GM18502 (cell line): ENCODE measurements around the gene PPM1F.

Source experiments
- ATAC-seq: cut with Tn5 transposase; IDR thresholded peaks from one replicate; pipeline ENCODE4 v1.9.1; 2021; ENCODE audit warnings: mild to moderate bottlenecking; ENCODE audit not compliant: unreplicated experiment, poor library complexity

The PPM1F gene

GRCh38 chr22:21977814-21978213 lies 25.2 kb upstream of the PPM1F start:
- no peak for ATAC-seq

DNA sequence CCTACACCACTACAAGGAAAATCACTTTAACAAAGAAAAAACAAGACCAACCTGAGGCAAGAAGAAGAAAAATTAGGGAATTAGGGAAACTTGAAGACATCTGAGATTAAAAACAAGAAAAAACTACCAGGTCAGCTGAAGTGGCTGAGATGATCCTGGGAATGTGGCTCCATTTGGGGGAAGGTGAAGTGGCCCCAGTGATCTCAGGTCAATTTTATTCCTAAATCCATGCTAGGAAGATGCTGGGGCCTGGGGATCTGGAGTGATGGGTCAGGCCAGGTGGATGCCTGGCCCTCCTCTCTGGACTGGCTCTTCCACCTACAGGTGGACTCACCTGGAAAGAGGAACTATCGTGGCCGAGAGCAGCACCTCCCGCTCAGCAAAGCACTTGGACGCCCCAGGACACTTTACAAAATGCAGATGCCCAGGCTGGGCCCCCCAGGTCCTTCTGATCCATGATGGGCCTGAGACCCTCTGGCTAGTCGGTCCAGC lies 23.3 kb upstream of the PPM1F start:
- no peak for ATAC-seq

- ATAC-seq, result no peak
Observed at GRCh38 chr22:21975273-21975672, 22.6 kb upstream of the PPM1F start.

GRCh38 chr22:21974058-21974649 lies 21.5 kb upstream of the PPM1F start:
- ATAC-seq, result no peak

- no peak for ATAC-seq
Observed at GRCh38 chr22:21972806-21973205, 20.2 kb upstream of the PPM1F start.

- no peak for ATAC-seq
Observed at GRCh38 chr22:21972293-21972779, 19.7 kb upstream of the PPM1F start.

- no peak for ATAC-seq
Observed at GRCh38 chr22:21971858-21972275, 19.2 kb upstream of the PPM1F start.

- no peak for ATAC-seq
Observed at GRCh38 chr22:21970800-21971617, 18.4 kb upstream of the PPM1F start.

DNA sequence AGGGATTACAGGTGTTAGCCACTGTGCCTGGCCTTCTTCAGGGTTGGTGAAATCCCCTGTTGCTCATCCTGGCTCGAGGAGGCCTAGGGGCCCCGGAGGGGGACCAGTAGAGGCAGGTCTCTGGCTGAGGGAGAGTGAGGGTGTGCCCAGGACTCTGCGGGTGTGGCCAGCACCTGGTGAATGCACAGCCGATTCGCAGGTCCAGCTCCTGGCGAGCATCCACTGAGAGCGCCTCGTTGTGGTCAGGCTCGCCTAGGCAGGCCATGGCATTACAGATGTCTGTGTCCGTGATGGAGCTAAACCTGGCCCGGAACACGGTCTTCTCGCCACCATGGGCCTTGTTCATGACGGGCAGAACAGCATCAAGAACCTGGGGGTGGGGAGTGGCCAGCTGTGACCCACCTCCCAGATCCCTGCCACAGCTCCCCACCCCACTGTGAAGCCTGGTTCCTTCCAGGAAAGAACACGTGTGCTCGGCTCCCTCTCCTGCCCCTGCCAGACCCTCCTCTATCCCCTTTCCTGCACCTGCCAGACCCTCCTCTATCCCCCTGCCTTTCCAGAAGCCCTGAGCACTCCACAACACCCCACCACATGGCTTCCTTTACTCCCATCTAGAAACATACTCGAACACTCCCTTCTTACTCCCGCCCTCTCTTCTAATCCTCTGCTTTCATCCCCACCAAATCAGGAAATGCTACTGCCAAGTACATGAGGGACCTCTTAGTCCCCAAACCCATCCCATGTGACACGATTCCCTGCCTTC lies 17.6 kb upstream of the PPM1F start:
- no peak for ATAC-seq

- no peak for ATAC-seq
Observed at GRCh38 chr22:21968452-21969129, 15.9 kb upstream of the PPM1F start.

GRCh38 chr22:21967693-21968271 lies 15.1 kb upstream of the PPM1F start:
- no peak for ATAC-seq

DNA sequence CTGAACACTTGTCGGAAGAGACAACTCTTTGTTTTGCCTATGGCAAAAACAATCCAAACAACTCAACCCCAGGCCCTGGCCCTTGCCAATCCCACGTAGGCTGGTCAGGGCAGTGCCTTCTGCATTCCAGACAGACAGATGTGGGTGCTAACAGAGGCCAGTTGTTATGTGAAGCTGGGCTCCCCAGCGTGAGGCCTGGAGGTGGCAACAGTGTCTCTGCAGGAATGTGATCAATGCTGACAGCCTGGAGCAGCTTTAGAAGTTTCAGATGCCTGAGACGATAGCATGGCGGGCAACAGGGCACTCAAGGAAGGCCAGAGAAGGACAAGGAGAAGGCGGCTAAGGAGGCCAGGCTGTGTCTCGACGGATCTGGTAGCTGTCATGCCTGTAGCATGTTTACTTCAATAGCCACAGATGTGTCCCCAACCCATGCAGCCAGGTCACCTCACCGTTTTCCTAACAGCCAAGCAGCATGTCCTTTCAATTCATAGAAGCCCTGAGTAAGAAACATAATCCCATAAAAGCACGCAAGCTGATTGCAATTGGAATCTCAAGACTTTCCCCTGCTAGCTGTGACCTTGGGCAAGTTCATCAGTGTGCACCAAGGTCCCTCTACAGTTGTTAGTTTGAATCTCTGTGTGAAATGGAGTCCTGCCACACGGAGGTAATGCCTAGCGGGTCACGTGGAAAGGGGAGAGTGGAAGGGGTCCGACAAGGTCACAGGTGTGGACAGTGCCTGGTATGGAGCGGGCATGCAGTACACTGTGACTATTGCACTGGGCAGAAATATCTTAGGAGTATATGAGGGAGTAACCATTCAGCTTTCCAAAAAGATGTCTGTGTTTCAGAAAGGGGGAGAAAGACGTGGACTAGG lies 14.2 kb upstream of the PPM1F start:
- ATAC-seq, result no peak

DNA sequence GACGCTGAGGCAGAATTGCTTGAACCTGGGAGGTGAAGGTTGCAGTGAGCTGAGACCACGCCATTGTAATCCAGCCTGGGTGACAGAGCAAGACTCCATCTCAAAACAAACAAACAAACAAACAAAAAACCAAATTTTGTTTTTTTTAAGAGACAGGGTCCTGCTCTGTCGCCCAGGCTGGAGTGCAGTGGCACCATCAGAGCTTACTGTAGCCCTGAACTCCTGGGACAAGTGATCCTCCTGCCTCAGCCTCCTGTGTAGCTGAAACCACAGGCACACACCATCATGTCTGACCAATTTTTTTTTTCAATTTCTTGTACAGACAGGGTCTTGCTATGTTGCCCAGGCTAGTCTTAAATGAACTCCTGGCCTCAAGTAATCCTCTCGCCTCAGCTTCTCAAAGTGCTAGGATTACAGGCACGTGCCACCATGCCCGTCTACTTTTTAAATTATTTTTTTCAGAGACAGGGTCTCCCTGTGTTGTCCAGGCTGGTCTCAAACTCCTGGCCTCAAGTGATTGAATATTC lies 13.2 kb upstream of the PPM1F start:
- ATAC-seq, result no peak

DNA sequence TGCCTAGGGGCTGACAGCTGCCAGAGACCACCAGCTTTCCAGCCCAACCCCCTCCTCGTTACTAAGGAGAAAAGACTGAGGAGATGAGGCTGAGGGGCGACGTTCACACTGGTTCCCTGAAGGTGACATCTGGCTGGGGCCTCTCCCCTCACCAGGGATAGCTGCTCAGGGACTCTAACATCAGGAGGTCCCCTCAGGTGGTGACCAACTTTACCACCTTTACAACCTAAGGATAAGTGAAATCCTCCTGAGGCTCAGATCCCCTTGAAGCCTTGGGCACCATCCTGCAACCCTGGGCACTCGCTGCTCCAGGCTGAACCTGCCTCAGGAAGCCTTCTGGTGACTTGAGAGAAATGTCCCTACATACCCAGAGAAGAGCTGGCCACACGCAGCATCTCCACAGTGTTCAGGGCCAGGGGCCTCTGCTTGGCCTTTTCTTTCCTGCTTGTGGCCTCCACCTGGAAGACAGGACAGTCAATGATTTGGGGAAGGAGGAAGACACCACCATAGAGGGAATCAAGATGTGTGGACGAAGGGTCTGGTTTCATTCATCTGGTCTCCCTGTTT lies 12.4 kb upstream of the PPM1F start:
- ATAC-seq, result no peak

DNA sequence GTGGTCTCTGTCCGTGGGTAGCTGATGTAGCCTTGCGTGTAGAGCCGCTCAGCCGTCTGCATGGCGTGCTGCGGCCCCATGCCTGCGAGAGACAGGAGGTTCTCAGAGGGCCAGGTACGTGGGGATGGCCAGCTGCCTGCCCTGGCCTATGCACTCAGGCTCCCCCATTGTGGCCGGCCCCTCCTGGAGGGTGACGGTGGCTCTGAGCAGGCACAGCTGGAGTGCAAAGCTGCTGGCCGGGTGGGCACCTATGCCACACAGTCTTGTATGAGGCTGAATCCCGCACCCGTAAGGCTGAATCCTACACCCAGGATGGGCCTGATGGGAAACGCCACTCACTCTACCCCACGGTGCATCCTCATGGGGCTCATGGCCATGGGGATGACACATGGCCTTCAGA lies 11.6 kb upstream of the PPM1F start:
- no peak for ATAC-seq

DNA sequence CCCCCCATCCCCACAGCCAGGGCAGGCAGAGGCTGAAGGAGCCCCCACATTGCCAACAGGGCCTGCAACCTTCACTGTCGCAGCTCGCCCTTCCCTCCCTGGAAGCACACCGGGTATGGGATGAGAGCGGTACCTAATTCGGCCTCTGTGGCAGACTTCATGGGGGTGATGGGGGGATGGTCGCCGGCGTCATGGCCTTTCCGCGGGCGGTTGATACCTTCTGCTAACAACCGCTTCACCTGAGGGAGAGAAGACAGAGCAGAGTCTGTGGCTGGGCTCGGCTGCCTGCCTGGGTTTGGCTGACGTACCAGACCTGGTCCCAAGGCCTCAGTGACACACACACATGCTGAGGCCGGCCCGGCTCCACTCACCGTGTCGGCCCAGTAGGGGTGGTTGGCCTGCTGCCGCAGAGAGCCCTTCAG lies 11.2 kb upstream of the PPM1F start:
- no peak for ATAC-seq

GRCh38 chr22:21963286-21963685 lies 10.6 kb upstream of the PPM1F start:
- no peak for ATAC-seq

DNA sequence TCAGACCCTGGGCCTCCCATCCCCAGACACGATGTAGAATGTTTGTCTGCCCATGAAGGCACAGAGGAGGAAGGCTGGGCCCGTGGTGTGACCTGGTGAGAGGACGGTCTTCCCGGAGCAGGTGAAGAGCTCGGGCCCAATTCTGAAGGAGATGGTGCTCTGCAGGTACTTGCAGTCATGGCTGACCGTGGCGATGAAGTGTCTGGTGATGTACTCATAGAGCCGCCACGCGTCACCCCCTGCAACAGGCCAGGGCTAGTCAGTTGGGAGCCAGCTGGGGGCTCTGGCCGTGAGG lies 10.0 kb upstream of the PPM1F start:
- ATAC-seq, result no peak
